T follicular helper cell (primary cell): Measurements from ENCODE around the gene RAPGEF2.
"Not testable (repeated sequence)": the region's sequence is repeated elsewhere in the genome, so short reads cannot be mapped to it uniquely, and the experiment has no call there.

ENCODE experiments used
- DNase-seq: peaks from one replicate; pipeline ENCODE4 v3.0.0-alpha.2; 2020; ENCODE audit warnings: low read depth

The RAPGEF2 gene

DNA sequence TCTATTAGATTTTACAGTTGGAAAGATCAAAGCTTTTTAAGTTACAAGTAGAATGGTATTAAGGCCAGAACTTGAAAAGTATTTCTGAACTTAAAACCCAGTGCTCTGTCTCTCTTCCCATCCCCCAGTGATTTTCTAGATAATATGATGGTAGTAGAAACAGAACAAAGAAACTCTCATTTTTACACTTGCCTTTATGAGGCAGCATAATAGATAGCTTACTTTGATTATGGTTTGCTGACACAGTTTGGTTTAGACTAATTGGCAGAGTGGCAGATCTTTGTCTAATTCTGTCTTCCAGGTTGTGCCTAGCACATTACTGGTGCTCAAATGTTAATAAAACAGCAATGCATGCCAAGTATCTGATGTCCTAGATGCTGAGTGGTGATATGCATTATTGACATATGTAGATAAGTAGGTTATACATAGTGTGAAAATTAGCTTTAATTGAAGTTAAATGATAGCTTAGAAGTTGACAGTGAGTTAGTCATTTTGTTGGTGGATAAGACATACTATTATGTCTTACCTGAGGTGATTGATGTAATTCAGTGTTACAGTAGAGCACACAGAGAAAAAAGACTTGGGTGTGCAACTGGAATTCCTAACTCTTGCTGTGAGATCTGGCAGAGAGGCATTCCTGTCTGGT is 4.3 kb upstream of the RAPGEF2 start:
- DNase-seq = no peak

DNA sequence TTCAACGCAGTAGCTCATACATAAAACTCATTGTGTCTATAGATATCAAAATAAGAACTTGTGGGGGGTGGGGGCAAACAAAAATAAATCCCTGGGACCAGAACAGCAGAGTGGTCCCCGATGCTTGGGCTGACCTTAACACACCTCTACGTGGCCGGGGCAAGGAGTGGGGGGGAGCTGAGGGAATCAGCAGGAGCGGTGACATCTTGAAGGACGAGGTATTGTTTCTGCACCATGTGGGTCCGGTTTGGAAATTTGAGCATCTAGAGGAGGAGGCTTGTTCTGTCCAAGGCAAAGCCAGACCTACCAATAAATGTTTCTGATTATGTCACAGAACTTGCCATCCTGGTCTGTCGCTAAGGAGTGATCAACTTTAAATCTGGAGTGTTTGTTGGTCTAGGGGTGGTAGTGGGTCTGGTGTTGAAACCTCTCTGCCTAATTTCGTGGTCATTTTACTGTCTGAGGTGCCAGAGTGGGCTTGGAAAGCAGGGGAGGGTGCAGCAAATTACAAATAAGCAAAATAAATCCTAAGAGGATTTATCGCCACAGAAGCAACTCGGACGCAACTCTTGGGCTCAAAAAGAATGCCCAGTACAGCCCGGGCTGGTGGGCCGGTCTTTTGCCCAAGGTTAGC is 774 bp upstream of the RAPGEF2 start:
- DNase-seq = no peak

DNA sequence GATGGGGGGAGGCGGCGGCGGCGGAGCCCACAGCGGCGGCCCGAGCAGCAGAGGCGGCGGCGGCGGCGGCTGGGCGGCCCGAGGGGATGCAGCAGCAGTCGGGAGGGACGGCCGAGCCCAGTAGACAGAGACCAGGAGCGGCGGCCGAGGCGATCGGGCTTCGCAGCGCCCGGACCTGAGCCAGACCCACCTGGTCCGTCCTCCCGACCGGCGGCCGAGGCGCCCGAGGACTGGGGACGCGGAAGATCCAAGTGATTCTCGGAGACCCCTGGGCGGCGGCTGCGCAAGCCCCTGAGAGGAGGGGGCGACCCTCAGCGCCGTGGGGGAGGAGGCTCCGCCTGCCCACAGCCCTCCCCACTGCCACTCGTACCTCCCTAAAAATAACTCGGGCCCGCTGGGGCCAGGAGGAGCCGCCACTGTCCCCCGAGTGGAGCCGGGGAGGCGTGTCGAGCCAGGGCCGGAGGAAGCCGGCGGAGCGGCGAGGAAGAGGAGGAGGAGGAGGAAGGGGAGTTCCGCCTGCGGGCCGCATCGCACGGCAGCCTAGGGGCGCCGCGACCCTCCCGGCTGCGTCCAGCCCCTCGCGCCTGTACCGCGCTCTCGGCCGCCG is 608 bp downstream of the RAPGEF2 start:
- no peak for DNase-seq

GRCh38 chr4:159104694-159105414 is 2.0 kb downstream of the RAPGEF2 start:
- no peak for DNase-seq

GRCh38 chr4:159105761-159106243 is 2.9 kb downstream of the RAPGEF2 start:
- no peak for DNase-seq

DNA sequence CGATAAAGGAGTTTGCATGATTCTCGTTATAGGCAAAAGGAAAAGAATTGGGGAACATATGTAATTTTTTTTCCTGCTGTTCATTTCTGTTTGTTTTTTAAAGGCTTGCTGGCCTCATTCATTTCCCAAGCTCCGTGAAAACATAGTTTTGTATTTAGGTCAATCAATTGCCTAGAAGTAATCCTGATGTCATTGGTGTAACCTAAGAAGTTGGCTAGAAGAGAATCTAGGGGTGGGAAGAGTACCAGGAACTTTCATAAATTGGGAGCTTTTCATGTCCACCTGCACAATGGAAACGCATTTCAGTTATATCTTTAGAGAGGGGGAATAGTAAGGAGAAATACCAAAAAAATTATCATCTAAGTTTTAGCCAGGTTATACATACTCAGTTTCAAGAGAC is 3.8 kb downstream of the RAPGEF2 start:
- DNase-seq = no peak

- DNase-seq = no peak
These were observed 4.5 kb downstream of the RAPGEF2 start for GRCh38 chr4:159107203-159107925.

GRCh38 chr4:159108124-159108523 is 5.2 kb downstream of the RAPGEF2 start:
- DNase-seq = no peak

- DNase-seq = no peak
These were observed 8.1 kb downstream of the RAPGEF2 start for GRCh38 chr4:159110961-159111360.

DNA sequence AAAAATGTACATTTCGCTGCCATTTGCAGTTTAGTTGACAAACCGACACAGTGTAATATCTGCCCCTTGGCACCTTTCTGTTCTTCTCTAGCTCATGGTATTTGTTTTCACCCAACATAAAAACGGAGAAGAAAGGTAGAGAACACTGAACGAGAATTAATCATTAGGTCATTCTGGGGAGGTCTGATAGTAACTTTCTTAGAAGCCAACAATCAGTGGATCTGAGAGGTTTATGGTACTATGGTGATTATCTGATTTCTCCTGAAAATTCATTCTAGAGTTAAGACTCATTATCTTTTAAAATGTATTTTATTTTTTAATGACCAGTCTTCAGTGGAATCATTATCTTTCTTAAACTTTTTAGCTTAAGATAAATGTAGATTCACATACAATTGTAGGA is 8.5 kb downstream of the RAPGEF2 start:
- DNase-seq = no peak

DNA sequence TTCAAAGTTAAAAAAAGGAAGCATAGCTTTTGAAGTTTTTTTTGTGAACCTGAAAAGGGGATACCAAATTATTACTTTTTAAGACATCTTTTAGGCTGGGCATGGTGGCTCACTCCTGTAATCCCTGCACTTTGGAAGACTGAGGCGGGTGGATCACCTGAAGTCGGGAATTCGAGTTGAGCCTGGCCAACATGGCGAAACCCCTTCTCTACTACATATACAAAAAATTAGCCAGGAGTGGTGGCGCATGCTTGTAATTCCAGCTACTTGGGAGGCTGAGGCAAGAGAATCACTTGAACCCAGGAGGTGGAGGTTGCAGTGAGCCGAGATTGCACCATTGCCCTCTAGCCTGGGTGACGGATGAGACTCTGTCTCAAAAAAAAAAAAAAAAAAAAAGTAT is 10.5 kb downstream of the RAPGEF2 start:
- not testable (repeated sequence) for DNase-seq

GRCh38 chr4:159116098-159116497 is 13.2 kb downstream of the RAPGEF2 start:
- DNase-seq = not testable (repeated sequence)

GRCh38 chr4:159116693-159117092 is 13.8 kb downstream of the RAPGEF2 start:
- DNase-seq = not testable (repeated sequence)

DNA sequence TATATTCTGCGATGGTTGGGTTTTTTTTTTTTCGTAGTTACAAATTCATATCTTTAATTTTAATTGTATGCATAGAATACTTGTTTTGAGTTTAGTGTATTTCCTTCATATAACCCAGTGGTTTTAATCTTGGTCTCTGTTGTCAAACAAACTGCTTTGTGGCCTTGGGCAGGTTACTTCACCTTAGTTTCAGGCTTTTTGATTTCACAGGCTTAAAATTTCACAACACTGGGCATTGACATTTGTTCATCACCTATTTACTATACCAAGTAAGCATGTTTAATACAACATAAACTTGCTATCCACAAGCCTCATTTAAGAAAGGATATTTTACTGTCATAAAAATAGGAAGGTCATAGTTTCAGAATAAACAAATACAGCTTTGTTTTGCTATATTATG is 14.7 kb downstream of the RAPGEF2 start:
- no peak for DNase-seq

DNA sequence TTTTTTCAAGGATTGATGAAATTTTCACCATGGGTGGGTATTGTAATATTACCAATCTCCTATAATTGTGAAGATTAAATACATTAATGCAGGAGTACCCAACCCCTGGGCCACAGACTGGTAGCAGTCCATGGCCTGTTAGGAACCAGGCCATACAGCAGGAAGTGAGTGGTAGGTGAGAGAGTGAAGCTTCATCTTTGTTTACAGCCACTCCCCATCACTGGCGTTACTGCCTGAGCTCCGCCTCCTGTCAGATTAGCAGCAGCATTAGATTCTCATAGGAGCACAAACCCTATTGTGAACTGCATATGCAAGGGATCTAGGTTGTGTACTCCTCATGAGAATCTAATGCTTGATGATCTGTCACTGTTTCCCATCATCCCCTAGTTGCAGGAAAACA is 15.1 kb downstream of the RAPGEF2 start:
- no peak for DNase-seq

DNA sequence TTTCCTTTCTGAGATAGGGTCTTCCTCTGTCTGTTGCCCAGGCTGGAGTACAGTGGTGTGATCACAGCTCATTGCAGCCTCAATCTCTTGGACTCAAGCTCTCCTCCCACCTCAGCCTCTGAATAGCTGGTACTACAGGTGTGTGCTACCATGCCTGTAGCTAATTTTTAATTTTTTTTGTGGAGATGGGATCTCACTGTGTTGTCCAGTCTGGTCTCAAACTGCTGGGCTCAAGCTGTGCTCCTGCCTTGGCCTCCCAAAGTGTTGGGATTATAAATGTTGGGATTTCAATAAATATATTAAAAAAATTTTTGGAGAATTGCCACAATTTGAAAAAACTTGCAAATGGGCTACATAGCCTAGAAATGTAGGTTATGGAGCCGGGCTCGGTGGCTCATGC is 18.5 kb downstream of the RAPGEF2 start:
- DNase-seq = no peak

DNA sequence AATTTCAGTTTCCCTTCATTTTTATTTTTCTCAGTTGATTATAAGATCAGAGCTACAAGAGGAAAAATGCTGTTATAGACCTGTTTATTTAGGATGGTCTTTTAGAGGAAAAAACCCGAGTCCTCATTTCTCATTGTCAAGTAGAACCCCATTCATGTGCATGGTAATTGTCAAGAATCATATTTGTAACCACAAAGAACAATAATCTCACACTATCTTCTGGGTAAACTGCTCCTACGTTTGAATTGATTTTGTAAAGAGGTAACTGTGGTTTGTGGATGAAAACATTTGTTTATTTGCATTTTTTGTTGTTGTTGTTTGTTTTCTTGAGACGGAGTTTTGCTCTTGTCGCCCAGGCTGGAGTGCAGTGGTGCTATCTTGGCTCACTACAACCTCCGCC is 23.8 kb downstream of the RAPGEF2 start:
- DNase-seq = no peak

GRCh38 chr4:159127745-159128518 is 25.1 kb downstream of the RAPGEF2 start:
- DNase-seq = no peak

DNA sequence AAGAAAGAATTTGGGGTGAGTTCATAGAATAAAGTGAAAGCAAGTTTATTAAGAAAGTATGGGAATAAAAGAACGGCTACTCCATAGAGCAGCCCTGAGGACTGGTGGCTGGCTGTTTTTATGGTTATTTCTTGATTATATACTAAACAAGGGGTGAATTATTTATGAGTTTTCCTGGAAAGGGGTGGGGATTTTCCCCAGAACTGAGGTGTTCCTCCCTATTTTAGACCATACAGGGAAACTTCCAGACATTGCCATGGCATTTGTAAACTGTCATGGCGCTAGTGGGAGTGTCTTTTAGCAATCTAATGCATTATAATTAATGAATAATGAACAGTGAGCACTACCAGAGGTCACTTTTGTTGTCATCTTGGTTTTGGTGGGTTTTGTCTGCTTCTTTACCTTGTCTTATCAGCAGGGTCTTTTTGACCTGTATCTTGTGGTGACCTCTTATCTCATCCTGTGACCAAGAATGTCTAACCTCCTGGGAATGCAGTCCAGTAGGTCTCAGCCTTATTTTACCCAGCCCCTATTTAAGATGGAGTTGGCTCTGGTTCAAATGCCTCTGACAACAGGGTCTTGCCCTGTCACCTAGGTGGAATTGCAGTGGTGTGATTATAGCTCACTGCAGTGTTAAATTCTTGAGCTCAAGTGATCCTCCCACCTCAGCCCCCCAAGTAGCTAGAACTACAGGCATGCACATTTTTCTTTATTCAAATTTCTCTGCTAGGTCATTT is 27.1 kb downstream of the RAPGEF2 start:
- DNase-seq = no peak

- no peak for DNase-seq
These were observed 28.7 kb downstream of the RAPGEF2 start for GRCh38 chr4:159131564-159131963.

GRCh38 chr4:159134429-159134828 is 31.6 kb downstream of the RAPGEF2 start:
- DNase-seq = no peak
